Neural cell (in vitro differentiated cells): ENCODE results near the gene GAST. TPM values are rescaled to one million over a fixed set of nuclear protein-coding genes. Genes with fewer than 3 reads are reported as not detected.

Experiments
- H2AFZ ChIP-seq: fragments of 200-600, 300-800 bp; sonication (generic), shearing (Covaris generic); 2 replicates; pipeline ENCODE4 v1.6.0; 2014; ENCODE audit warnings: low read depth, mild to moderate bottlenecking, antibody characterized with exemption, low read length, moderate library complexity
- H3F3A ChIP-seq: fragments of 200-600 bp; shearing (Covaris generic); 2 replicates; pipeline ENCODE4 v1.6.1; 2016; ENCODE audit warnings: mild to moderate bottlenecking, moderate library complexity, mixed read lengths, antibody characterized with exemption, low read length; ENCODE audit not compliant: insufficient read depth, poor library complexity, severe bottlenecking
- H3K27ac ChIP-seq: fragments of 200-600, 300-800 bp; sonication (generic), shearing (Covaris generic); 2 replicates; pipeline ENCODE4 v1.5.1; 2014; ENCODE audit warnings: mild to moderate bottlenecking, low read length, moderate library complexity
- H3K27me3 ChIP-seq: fragments of 300-800, 200-600 bp; sonication (generic), shearing (Covaris generic); 2 replicates; pipeline ENCODE4 v1.6.0; 2014; ENCODE audit warnings: mild to moderate bottlenecking, low read depth, low read length, moderate library complexity; ENCODE audit not compliant: insufficient read depth
- H3K36me3 ChIP-seq: fragments of 300-800, 200-600 bp; sonication (generic), shearing (Covaris generic); 2 replicates; pipeline ENCODE4 v1.5.1; 2014; ENCODE audit warnings: mild to moderate bottlenecking, antibody characterized with exemption, low read length, moderate library complexity; ENCODE audit not compliant: insufficient read depth
- H3K4me2 ChIP-seq: fragments of 300-800, 200-600 bp; sonication (generic), shearing (Covaris generic); 2 replicates; pipeline ENCODE4 v1.6.0; 2014; ENCODE audit warnings: mild to moderate bottlenecking, low read length
- H3K4me3 ChIP-seq: fragments of 300-800, 200-600 bp; sonication (generic), shearing (Covaris generic); 2 replicates; pipeline ENCODE4 v1.5.1; 2014; ENCODE audit warnings: mild to moderate bottlenecking, low read length, moderate library complexity
- H3K79me2 ChIP-seq: fragments of 200-600 bp; shearing (Covaris generic); replicated peaks from 2 replicates; pipeline ENCODE4 v1.6.0; 2014; ENCODE audit warnings: mild to moderate bottlenecking, low read length, moderate library complexity; ENCODE audit not compliant: insufficient read depth
- H3K9ac ChIP-seq: fragments of 300-800, 200-600 bp; sonication (generic), shearing (Covaris generic); 2 replicates; pipeline ENCODE4 v1.6.1; 2016; ENCODE audit warnings: mild to moderate bottlenecking, low read length, mixed read lengths
- H3K9me2 ChIP-seq: fragments of 200-600 bp; shearing (Covaris generic); 2 replicates; pipeline ENCODE4 v1.6.1; 2016; ENCODE audit warnings: mild to moderate bottlenecking, low read length, mixed read lengths; ENCODE audit not compliant: insufficient read depth
- H3K9me3 ChIP-seq: fragments of 200-600, 300-800 bp; sonication (generic), shearing (Covaris generic); 2 replicates; pipeline ENCODE4 v1.6.1; 2016; ENCODE audit warnings: mild to moderate bottlenecking, mixed run types, low read length, moderate library complexity, mixed read lengths
- H4K20me1 ChIP-seq: fragments of 200-600 bp; shearing (Covaris generic); 2 replicates; pipeline ENCODE4 v1.6.1; 2016; ENCODE audit warnings: mild to moderate bottlenecking, mixed run types; ENCODE audit not compliant: insufficient read depth
- EP300 ChIP-seq: fragments of 450-650 bp; conservative IDR thresholded peaks from 2 replicates; pipeline ENCODE4 v1.6.1; 2014; ENCODE audit warnings: antibody characterized with exemption, mild to moderate bottlenecking, moderate library complexity; ENCODE audit not compliant: poor library complexity, severe bottlenecking
- EZH2 ChIP-seq: fragments of 200-600, 300-800 bp; shearing (Covaris generic), sonication (generic); IDR thresholded peaks from 2 replicates; pipeline ENCODE4 v1.6.1; 2014; ENCODE audit warnings: antibody characterized with exemption, low read length, borderline replicate concordance, mild to moderate bottlenecking; ENCODE audit not compliant: insufficient read depth, poor library complexity, severe bottlenecking
- MXI1 ChIP-seq: fragments of 450-650 bp; conservative IDR thresholded peaks from 2 replicates; pipeline ENCODE4 v1.6.1; 2014; ENCODE audit warnings: antibody characterized with exemption, mild to moderate bottlenecking; ENCODE audit not compliant: poor library complexity, severe bottlenecking
- POLR2AphosphoS5 ChIP-seq: IDR thresholded peaks from 2 replicates; pipeline ENCODE4 v1.6.1; 2012
- RAD21 ChIP-seq: fragments of 450-650 bp; conservative IDR thresholded peaks from 2 replicates; pipeline ENCODE4 v1.6.1; 2014; ENCODE audit warnings: antibody characterized with exemption, mild to moderate bottlenecking, moderate library complexity
- SMC3 ChIP-seq: fragments of 450-650 bp; conservative IDR thresholded peaks from 2 replicates; pipeline ENCODE4 v1.6.1; 2014; ENCODE audit warnings: antibody characterized with exemption, mild to moderate bottlenecking, moderate library complexity; ENCODE audit not compliant: poor library complexity
- TAF1 ChIP-seq: IDR thresholded peaks from 2 replicates; pipeline ENCODE4 v1.6.1; 2012; ENCODE audit warnings: low read depth
- polyA plus RNA-seq: library from polyadenylated mRNA; depleted of rRNA; stranded (reverse); fragments of >200 nt; gene quantifications from 2 replicates; pipeline ENCODE4 v1.2.3, GENCODE V29; 2014
- TF ChIP-seq, protein P1 (sequence below): IDR thresholded peaks from 2 replicates; pipeline ENCODE4 v1.6.1; 2012; ENCODE audit warnings: borderline replicate concordance
- TF ChIP-seq, protein P2 (sequence below): fragments of 450-650 bp; IDR thresholded peaks from 2 replicates; pipeline ENCODE4 v1.5.1; 2014; ENCODE audit warnings: antibody characterized with exemption, mild to moderate bottlenecking, moderate library complexity; ENCODE audit not compliant: poor library complexity, severe bottlenecking

The GAST gene
- polyA plus RNA-seq, 1 donor from 2014 or later = not detected

DNA sequence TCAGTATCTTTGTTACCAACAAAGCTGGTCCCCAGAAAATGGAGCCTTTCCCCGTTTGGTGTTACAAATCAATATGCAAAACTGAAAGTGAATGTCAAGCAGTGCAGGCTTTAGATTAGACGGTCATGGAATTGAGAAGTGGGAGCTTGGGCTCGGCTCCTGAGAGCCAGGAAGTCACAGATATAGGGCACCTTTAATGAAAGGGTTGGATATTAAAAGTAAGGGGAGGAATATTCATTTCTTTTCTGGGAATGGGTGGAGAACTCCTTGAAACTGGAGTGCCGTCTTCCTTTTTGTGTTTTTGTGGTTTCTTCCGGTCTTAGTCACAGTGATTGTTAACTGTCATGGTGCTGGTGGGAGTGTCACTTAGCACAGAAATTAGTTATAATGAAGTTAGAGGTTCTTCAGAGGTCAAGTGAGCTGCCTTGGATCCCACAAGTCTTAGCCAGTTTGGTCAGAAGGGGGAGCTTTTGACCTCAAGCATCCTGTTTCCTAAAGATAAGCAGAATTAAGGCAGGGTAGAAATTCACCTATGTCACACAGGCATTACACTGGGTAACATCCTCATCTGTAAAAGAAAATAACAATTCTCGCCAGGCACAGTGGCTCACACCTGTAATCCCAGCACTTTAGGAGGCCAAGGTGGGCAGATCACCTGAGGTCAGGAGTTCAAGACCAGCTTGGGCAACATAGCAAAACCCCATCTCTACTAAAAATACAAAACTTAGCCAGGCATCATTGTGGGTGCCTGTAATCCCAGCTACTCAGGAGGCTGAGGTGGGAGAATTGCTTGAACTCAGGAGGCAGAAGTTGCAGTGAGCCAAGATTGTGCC, 33.0 kb upstream of the GAST start:
- Histone ChIP-seq H3K9me3 (no peaks in the 10 kb centered on the region), H4K20me1 (no peaks in the 10 kb centered on the region), H3K36me3 (no peaks in the 10 kb centered on the region), H3K4me2 (no peak overlapping the region), H2AFZ (no peak overlapping the region), H3F3A (peaks cover 5% of the 10 kb centered on the region), H3K4me3 (no peak overlapping the region), H3K9ac (no peak overlapping the region), H3K9me2 (no peaks in the 10 kb centered on the region), H3K27me3 (no peaks in the 10 kb centered on the region), H3K79me2 (no peaks in the 10 kb centered on the region), H3K27ac (no peak overlapping the region)
- TF ChIP-seq SMC3 = no peak
- TF ChIP-seq, protein P1, sequence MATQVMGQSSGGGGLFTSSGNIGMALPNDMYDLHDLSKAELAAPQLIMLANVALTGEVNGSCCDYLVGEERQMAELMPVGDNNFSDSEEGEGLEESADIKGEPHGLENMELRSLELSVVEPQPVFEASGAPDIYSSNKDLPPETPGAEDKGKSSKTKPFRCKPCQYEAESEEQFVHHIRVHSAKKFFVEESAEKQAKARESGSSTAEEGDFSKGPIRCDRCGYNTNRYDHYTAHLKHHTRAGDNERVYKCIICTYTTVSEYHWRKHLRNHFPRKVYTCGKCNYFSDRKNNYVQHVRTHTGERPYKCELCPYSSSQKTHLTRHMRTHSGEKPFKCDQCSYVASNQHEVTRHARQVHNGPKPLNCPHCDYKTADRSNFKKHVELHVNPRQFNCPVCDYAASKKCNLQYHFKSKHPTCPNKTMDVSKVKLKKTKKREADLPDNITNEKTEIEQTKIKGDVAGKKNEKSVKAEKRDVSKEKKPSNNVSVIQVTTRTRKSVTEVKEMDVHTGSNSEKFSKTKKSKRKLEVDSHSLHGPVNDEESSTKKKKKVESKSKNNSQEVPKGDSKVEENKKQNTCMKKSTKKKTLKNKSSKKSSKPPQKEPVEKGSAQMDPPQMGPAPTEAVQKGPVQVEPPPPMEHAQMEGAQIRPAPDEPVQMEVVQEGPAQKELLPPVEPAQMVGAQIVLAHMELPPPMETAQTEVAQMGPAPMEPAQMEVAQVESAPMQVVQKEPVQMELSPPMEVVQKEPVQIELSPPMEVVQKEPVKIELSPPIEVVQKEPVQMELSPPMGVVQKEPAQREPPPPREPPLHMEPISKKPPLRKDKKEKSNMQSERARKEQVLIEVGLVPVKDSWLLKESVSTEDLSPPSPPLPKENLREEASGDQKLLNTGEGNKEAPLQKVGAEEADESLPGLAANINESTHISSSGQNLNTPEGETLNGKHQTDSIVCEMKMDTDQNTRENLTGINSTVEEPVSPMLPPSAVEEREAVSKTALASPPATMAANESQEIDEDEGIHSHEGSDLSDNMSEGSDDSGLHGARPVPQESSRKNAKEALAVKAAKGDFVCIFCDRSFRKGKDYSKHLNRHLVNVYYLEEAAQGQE = no peak
- no peak for TF ChIP-seq MXI1
- TF ChIP-seq, protein P2, sequence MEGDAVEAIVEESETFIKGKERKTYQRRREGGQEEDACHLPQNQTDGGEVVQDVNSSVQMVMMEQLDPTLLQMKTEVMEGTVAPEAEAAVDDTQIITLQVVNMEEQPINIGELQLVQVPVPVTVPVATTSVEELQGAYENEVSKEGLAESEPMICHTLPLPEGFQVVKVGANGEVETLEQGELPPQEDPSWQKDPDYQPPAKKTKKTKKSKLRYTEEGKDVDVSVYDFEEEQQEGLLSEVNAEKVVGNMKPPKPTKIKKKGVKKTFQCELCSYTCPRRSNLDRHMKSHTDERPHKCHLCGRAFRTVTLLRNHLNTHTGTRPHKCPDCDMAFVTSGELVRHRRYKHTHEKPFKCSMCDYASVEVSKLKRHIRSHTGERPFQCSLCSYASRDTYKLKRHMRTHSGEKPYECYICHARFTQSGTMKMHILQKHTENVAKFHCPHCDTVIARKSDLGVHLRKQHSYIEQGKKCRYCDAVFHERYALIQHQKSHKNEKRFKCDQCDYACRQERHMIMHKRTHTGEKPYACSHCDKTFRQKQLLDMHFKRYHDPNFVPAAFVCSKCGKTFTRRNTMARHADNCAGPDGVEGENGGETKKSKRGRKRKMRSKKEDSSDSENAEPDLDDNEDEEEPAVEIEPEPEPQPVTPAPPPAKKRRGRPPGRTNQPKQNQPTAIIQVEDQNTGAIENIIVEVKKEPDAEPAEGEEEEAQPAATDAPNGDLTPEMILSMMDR = no peak
- TF ChIP-seq TAF1 = no peak
- no peak for TF ChIP-seq EP300
- TF ChIP-seq EZH2 = no peak
- TF ChIP-seq POLR2AphosphoS5 = no peak
- TF ChIP-seq RAD21 = no peak

DNA sequence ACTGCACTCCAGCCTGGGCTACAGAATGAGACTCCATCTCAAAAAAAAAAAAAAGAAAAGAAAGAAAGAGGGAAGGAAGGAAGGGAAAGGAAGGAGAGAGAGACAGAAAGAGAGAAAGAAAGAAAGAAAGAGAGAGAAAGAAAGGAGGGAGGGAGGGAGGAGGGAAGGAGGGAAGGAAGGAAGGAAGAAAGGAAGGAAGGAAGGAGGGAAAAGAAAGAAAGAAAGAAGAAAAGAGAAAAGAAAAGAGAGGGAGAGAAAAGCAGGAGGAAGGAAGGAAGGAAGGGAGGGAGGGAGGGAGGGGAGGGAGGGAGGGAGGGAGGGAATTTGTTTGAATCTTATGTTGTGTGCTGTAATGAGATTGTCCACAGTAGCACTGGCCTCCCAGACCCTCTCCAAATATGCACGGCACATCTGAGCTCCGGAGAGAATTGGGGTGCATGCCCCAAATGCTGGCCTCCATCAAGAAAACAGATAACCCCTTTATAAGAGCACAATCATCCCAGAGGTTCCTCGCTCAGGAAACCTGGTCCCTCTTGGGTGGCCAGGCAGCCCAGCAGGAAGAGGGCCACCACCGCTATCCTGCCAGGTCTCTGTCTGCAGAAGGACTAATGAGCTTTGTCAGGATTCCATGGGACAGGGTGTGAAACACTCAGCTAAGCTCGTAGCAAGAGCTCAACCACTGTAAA, 32.2 kb upstream of the GAST start:
- no peak overlapping the region for H3K4me3 ChIP-seq
- H3K36me3 ChIP-seq = no peaks in the 10 kb centered on the region
- no peaks in the 10 kb centered on the region for H3K27me3 ChIP-seq
- no peak overlapping the region for H3K9ac ChIP-seq
- no peaks in the 10 kb centered on the region for H3K79me2 ChIP-seq
- no peaks in the 10 kb centered on the region for H3K9me3 ChIP-seq
- H3K27ac ChIP-seq = no peak overlapping the region
- TF ChIP-seq, protein P1 = no peak
- TF ChIP-seq SMC3 = no peak
- no peak for TF ChIP-seq POLR2AphosphoS5
- no peak for TF ChIP-seq RAD21
- no peak for TF ChIP-seq EP300
- TF ChIP-seq MXI1 = no peak
- TF ChIP-seq EZH2 = no peak
- TF ChIP-seq TAF1 = no peak
- peaks cover 5% of the 10 kb centered on the region for H3F3A ChIP-seq
- no peaks in the 10 kb centered on the region for H3K9me2 ChIP-seq
- H3K4me2 ChIP-seq = no peak overlapping the region
- H4K20me1 ChIP-seq = no peaks in the 10 kb centered on the region
- H2AFZ ChIP-seq = peak overlapping the region; percentile 14
